Fibroblast of pulmonary artery (primary cell): ENCODE measurements around the gene SF3B2.
"Not testable (repeated sequence)": the region's sequence is repeated elsewhere in the genome, so short reads cannot be mapped to it uniquely, and the experiment has no call there.

ENCODE experiments used
- DNase-seq: peaks from one replicate; pipeline ENCODE4 v3.0.0-alpha.2; 2010; ENCODE audit warnings: low read depth
- H3K4me3 ChIP-seq: replicated peaks from 2 replicates; pipeline ENCODE4 v1.5.1; 2011; ENCODE audit warnings: low read depth, mild to moderate bottlenecking, control low read depth, low read length, moderate library complexity
- CTCF ChIP-seq: IDR thresholded peaks from 2 replicates; pipeline ENCODE4 v1.5.1; 2011; ENCODE audit warnings: mild to moderate bottlenecking, control low read depth, low read length, inconsistent platforms; ENCODE audit errors: missing control alignments

The SF3B2 gene

DNA sequence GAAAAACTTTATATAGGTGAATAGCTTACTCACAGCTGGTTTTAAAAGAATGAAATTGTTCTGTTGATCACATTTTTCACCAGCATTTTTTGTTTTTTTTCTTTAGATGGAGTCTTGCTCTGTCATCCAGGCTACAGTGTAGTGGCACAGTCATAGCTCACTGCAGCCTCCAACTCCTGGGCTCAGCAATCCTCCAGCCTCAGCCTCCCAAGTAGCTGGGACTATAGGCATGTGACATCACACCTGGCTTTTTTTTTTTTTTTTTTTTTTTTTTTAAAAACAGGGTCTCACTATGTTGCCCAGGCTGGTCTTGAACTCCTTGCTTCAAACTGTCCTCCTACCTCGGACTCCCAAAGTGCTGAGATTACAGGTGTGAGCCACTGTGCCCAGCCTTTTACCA, 21.5 kb downstream of the SF3B2 start:
- TF ChIP-seq CTCF, result no peak
- DNase-seq, result no peak
- no peak overlapping the region for H3K4me3 ChIP-seq

GRCh38 chr11:66075273-66075672, 23.1 kb downstream of the SF3B2 start:
- no peak overlapping the region for H3K4me3 ChIP-seq
- DNase-seq, result no peak
- no peak for TF ChIP-seq CTCF

DNA sequence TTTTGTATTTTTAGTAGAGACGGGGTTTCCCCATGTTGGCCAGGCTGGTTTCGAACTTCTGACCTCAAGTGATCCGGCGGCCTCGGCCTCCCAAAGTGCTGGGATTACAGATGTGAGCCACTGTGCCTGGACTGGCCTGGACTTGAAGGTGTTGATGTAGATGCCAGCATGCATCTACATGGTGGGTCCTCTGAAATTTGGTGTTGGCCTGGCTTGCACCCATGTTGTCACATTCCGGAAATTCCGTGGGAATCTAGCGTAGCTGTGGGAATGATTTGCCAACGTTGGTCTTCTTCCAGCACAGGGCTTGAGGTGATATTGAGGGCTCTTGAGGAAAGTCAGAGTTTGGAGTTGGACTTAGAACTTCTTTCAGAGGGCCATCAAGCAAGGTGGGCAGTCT, 24.4 kb downstream of the SF3B2 start:
- peak; percentile 20 for DNase-seq
- H3K4me3 ChIP-seq, result no peak overlapping the region
- TF ChIP-seq CTCF, result no peak

DNA sequence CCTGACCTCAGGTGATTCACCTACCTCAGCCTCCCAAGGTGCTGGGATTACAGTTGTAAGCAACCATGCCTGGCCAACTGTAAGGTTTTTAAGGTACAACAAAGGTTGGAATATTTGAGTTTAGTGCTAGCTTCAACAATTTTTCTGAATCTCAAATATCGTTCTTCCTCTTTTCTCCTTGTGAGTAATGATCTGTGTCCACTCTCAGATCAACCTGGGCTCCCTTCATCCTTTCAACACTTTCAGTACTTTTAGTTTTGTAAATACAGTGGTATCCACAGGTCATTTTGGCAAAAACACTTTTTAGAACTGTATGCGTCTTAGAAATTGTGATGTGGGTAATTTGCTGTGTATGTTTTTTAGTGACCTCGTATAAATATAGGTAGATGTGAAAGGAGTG, 25.8 kb downstream of the SF3B2 start:
- no peak for TF ChIP-seq CTCF
- DNase-seq, result no peak
- no peak overlapping the region for H3K4me3 ChIP-seq

DNA sequence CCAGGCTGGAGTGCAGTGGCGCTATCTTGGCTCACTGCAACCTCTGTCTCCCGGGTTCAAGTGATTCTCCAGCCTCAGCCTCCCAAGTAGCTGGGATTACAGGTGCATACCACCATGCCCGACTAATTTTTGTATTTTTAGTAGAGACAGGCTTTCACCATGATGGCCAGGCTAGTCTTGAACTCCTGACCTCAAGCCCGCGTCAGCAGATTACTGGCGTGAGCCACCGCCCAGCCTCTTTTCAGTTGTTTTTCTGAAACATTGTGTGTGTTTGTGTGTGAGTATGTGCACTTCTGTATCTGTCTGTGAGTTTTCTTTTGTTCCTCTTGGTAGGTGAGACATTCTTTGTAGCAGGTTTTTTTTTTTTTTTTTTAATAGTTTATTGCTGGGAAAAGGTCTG, 26.8 kb downstream of the SF3B2 start:
- H3K4me3 ChIP-seq, DNase-seq: not testable (repeated sequence)

- DNase-seq, result peak; percentile 76
- TF ChIP-seq CTCF, result no peak
- no peak overlapping the region for H3K4me3 ChIP-seq
These were observed 28.1 kb downstream of the SF3B2 start for GRCh38 chr11:66080055-66080817.

- peak; percentile 29 for DNase-seq
- H3K4me3 ChIP-seq, result no peak overlapping the region
- no peak for TF ChIP-seq CTCF
These were observed 29.3 kb downstream of the SF3B2 start for GRCh38 chr11:66081505-66081904.
